ENCODE measurements around the gene INTS6. TPM values are rescaled to one million over a fixed set of nuclear protein-coding genes. Genes with fewer than 3 reads are reported as not detected.

INTS6 gene
- total and polyA plus RNA-seq, 12 donors: 7.1 to 31.1 (median 24.1) TPM

DNA sequence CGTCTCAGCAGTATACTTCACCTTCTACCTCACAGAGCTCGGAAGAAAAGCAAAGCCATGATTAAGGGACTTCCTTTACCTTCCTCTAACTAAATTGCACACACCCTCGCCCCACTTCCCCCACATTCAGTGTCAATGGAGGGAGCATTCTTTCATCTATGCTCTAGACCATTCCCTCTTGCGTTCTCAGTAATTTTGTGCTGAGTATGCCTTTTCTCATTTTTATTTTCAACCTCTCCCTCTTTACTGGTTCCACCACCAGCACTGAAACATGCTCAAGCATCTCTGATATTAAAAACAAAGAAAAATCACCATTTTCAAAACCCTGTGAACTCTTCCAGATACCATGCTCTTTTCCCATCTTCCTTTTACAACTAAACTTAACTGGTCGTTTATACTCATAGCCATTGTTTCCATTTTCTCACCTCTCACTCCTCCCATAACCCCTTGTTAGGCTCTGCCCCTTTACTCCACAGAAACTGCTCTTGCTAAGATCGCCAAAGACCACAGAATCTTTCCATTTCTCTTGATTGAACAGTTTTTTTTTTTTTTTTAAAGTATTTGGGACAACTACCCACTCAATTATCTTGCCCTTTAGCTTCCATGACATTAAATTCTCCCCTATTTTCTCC lies 81.0 kb downstream of the INTS6 start:
- DNase-seq (no peak), ATAC-seq (no peak)
- peaks cover 0 to 98% (median 42%) of the 10 kb centered on the region in 9 donors for H3K36me3 ChIP-seq
- no peaks in the 10 kb centered on the region for H3K27me3 ChIP-seq
- H3K4me1 ChIP-seq: no peaks in the 10 kb centered on the region
- no peaks in the 10 kb centered on the region for H3K9me3 ChIP-seq
- H3K27ac ChIP-seq: no peak overlapping the region
- TF ChIP-seq CTCF (IDR thresholded peaks at IDR 0.05): no peak
- intact Hi-C loops (cut with DNase I): no loop called here
- no peak overlapping the region for H3K4me3 ChIP-seq
- 92 to 95% methylated on average over 6 of the region's 6 CpGs for WGBS, 2 donors

- Histone ChIP-seq H3K4me1 (no peaks in the 10 kb centered on the region), H3K27me3 (no peaks in the 10 kb centered on the region), H3K27ac (no peak overlapping the region), H3K4me3 (no peak overlapping the region), H3K36me3 (peaks cover 0 to 98% (median 44%) of the 10 kb centered on the region in 9 donors), H3K9me3 (no peaks in the 10 kb centered on the region)
- intact Hi-C loops (cut with DNase I): no loop called here
- DNase-seq (no peak), ATAC-seq (no peak)
- WGBS, 2 donors: 96 to 99% methylated on average over 2 of the region's 2 CpGs
- TF ChIP-seq CTCF (IDR thresholded peaks at IDR 0.05): no peak
Measured at GRCh38 chr13:51370811-51371210, 82.0 kb downstream of the INTS6 start.

- no peaks in the 10 kb centered on the region for H3K27me3 ChIP-seq
- no peak overlapping the region for H3K27ac ChIP-seq
- no peaks in the 10 kb centered on the region for H3K9me3 ChIP-seq
- no peak overlapping the region for H3K4me3 ChIP-seq
- no peak for DNase-seq
- peaks cover 0 to 98% (median 40%) of the 10 kb centered on the region in 9 donors for H3K36me3 ChIP-seq
- 87 to 88% methylated on average over 2 of the region's 2 CpGs for WGBS, 2 donors
- H3K4me1 ChIP-seq: no peaks in the 10 kb centered on the region
- no peak for TF ChIP-seq CTCF (IDR thresholded peaks at IDR 0.05)
- intact Hi-C loops (cut with DNase I): no loop called here
- ATAC-seq: peak in 1 of 8 donors; percentile 39
Measured at GRCh38 chr13:51370116-51370515, 82.7 kb downstream of the INTS6 start.

GRCh38 chr13:51364404-51365008 lies 88.3 kb downstream of the INTS6 start:
- ATAC-seq (no peak), DNase-seq (no peak)
- no peaks in the 10 kb centered on the region for H3K4me1 ChIP-seq
- no peaks in the 10 kb centered on the region for H3K9me3 ChIP-seq
- 74 to 78% methylated on average over 3 of the region's 3 CpGs for WGBS, 2 donors
- H3K4me3 ChIP-seq: no peak overlapping the region
- peaks cover 0 to 96% (median 18%) of the 10 kb centered on the region in 9 donors for H3K36me3 ChIP-seq
- no peaks in the 10 kb centered on the region for H3K27me3 ChIP-seq
- no peak overlapping the region for H3K27ac ChIP-seq
- intact Hi-C loops (cut with DNase I): no loop called here
- no peak for TF ChIP-seq CTCF (IDR thresholded peaks at IDR 0.05)

Data from heart right ventricle (tissue), 16 donors.